GM12878 (cell line): ENCODE measurements around the gene TRAPPC11.

ENCODE experiments used
- FOS ChIP-seq: IDR thresholded peaks from 3 replicates; pipeline ENCODE4 v1.6.1; 2011; ENCODE audit warnings: borderline replicate concordance; ENCODE audit not compliant: insufficient read length; ENCODE audit errors: extremely low read depth
- HDAC6 ChIP-seq: fragments of 200-600 bp; sonication (generic); IDR thresholded peaks from one replicate; pipeline ENCODE4 v1.8.0; 2017; ENCODE audit warnings: antibody characterized with exemption; ENCODE audit not compliant: unreplicated experiment
- KAT2A ChIP-seq: conservative IDR thresholded peaks from 2 replicates; pipeline ENCODE4 v1.6.1; 2011; ENCODE audit warnings: low read depth, low read length; ENCODE audit not compliant: control insufficient read depth
- ZNF274 ChIP-seq: IDR thresholded peaks from one replicate; pipeline ENCODE4 v1.8.0; 2011; ENCODE audit not compliant: insufficient read length, insufficient read depth

- no peak for TF ChIP-seq ZNF274
- no peak for TF ChIP-seq KAT2A
- no peak for TF ChIP-seq FOS
- TF ChIP-seq HDAC6 = no peak
Observed at GRCh38 chr4:183645326-183645725, 13.8 kb upstream of the TRAPPC11 start.
